ENCODE data around the gene SGPP1.

DNA sequence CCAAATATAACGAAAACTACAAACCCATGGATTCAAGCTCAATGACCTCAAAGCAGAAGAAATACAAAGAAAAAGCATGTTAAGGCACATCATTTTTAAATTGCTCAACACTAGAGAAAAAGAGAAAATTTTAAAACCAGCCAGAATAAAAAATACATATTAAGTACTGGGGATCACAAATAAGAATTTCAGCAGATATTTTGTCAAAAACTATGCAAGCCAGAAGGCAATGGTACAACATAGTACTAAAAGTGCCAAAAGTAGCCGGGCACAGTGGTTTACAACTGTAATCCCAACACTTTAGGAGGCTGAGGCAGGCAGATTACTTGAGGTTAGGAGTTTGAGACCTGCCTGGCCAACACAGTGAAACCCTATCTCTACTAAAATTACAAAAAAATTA is 10.2 kb downstream of the SGPP1 start:
- TF ChIP-seq, protein P1, sequence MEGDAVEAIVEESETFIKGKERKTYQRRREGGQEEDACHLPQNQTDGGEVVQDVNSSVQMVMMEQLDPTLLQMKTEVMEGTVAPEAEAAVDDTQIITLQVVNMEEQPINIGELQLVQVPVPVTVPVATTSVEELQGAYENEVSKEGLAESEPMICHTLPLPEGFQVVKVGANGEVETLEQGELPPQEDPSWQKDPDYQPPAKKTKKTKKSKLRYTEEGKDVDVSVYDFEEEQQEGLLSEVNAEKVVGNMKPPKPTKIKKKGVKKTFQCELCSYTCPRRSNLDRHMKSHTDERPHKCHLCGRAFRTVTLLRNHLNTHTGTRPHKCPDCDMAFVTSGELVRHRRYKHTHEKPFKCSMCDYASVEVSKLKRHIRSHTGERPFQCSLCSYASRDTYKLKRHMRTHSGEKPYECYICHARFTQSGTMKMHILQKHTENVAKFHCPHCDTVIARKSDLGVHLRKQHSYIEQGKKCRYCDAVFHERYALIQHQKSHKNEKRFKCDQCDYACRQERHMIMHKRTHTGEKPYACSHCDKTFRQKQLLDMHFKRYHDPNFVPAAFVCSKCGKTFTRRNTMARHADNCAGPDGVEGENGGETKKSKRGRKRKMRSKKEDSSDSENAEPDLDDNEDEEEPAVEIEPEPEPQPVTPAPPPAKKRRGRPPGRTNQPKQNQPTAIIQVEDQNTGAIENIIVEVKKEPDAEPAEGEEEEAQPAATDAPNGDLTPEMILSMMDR (IDR thresholded peaks at IDR 0.05; ENCODE audit: low read depth, low read length), result no peak
- TF ChIP-seq, protein P2, sequence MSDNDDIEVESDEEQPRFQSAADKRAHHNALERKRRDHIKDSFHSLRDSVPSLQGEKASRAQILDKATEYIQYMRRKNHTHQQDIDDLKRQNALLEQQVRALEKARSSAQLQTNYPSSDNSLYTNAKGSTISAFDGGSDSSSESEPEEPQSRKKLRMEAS (IDR thresholded peaks at IDR 0.05; ENCODE audit: low read depth, low read length), result no peak
